Lower lobe of right lung (tissue), 2 donors: ENCODE data around the gene DCP1A. TPM values are rescaled to one million over a fixed set of nuclear protein-coding genes. Genes with fewer than 3 reads are reported as not detected.
"Not testable (repeated sequence)": the region's sequence is repeated elsewhere in the genome, so short reads cannot be mapped to it uniquely, and the experiment has no call there.

Experiments used
- ATAC-seq, 2 donors: fragments of 200-7000 bp; cut with Tn5 transposase; one replicate each; pipeline ENCODE4 v1.9.1; 2020 to 2022; ENCODE audit warnings: mild to moderate bottlenecking in 2 of 2, moderate library complexity in 2 of 2
- DNase-seq: peaks from one replicate; pipeline ENCODE4 v3.0.0-alpha.2; 2020
- H3K27ac ChIP-seq: fragments of 200-600 bp; one replicate; pipeline ENCODE4 v1.8.0; 2022
- H3K27me3 ChIP-seq: fragments of 200-600 bp; one replicate; pipeline ENCODE4 v1.8.0; 2022; ENCODE audit warnings: low read depth
- H3K36me3 ChIP-seq: fragments of 200-600 bp; one replicate; pipeline ENCODE4 v1.8.0; 2022; ENCODE audit warnings: mild to moderate bottlenecking
- H3K4me1 ChIP-seq: fragments of 200-600 bp; one replicate; pipeline ENCODE4 v1.8.0; 2022
- H3K4me3 ChIP-seq: fragments of 200-600 bp; one replicate; pipeline ENCODE4 v1.8.0; 2022; ENCODE audit warnings: mild to moderate bottlenecking
- H3K9me3 ChIP-seq: fragments of 200-600 bp; one replicate; pipeline ENCODE4 v1.8.0; 2022
- intact Hi-C: fragments of 100-400 bp; cut with DNase I; formaldehyde crosslinking; loops from one replicate; pipeline ENCODE4 v1.11.0; 2022
- total RNA-seq: library from RNA; stranded (reverse); fragmentation: NEBNext Ultra II Directional; extraction: Animal tissue kit (Norgen Biotek cat#: 25700); gene quantifications from one replicate; pipeline ENCODE4 v1.2.1, GENCODE V29; 2021
- TF ChIP-seq, protein P1 (sequence below): fragments of 200-600 bp; IDR thresholded peaks from one replicate; pipeline ENCODE4 v1.8.0; 2022; ENCODE audit warnings: antibody characterized with exemption, mild to moderate bottlenecking
- donor health status: DM: no; HTN: yes; CAD: no; lungs with severe emphysema.

The DCP1A gene
- total RNA-seq, 1 donor from 2014 or later: 25.1 TPM

DNA sequence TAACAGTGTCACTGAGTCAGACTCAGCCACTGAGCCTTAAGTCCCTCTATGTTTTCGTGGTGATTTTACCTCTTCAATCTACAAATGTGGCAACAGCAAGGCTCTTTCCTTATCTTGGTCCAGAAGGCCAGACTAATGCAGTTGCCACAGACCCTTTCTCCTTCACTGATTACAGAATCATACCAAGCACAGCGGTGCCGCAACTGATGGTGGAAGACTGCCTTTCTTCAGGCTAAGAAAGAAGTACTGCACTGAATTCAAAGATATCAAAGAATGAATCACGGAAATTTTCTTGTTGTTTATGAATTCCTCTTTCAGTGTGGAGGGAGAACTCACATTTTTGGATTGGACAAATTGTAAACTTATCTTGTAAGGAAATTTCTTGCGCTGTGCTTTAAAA, 18.6 kb downstream of the DCP1A start:
- Histone ChIP-seq H3K9me3 (no peaks in the 10 kb centered on the region), H3K4me1 (no peaks in the 10 kb centered on the region), H3K36me3 (peaks cover 35% of the 10 kb centered on the region), H3K27me3 (no peaks in the 10 kb centered on the region), H3K27ac (no peak overlapping the region), H3K4me3 (no peak overlapping the region)
- intact Hi-C loops: no loop called here
- no peak for ATAC-seq
- no peak for DNase-seq
- TF ChIP-seq, protein P1, sequence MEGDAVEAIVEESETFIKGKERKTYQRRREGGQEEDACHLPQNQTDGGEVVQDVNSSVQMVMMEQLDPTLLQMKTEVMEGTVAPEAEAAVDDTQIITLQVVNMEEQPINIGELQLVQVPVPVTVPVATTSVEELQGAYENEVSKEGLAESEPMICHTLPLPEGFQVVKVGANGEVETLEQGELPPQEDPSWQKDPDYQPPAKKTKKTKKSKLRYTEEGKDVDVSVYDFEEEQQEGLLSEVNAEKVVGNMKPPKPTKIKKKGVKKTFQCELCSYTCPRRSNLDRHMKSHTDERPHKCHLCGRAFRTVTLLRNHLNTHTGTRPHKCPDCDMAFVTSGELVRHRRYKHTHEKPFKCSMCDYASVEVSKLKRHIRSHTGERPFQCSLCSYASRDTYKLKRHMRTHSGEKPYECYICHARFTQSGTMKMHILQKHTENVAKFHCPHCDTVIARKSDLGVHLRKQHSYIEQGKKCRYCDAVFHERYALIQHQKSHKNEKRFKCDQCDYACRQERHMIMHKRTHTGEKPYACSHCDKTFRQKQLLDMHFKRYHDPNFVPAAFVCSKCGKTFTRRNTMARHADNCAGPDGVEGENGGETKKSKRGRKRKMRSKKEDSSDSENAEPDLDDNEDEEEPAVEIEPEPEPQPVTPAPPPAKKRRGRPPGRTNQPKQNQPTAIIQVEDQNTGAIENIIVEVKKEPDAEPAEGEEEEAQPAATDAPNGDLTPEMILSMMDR: no peak

DNA sequence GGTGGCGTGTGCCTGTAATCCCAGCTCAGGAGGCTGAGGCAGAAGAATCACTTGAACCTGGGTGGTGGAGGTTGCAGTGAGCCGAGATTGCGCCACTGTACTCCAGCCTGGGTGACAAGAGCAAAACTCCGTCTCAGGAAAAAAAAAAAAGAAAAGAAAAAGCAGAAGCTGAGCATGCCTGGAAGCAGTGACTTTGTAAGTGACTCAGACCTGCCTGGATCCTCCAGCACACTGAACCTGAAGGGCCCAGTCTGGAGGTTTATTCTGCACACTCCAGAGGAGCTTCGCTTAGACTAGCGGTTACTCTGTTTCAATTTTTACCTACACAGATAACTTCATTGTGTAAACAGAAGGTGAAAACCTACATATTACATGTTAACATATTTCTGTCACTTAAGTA, 19.4 kb downstream of the DCP1A start:
- H3K27me3 ChIP-seq, H3K9me3 ChIP-seq, H3K4me3 ChIP-seq, H3K27ac ChIP-seq, H3K4me1 ChIP-seq, intact Hi-C loops, DNase-seq: not testable (repeated sequence)
- H3K36me3 ChIP-seq: peaks cover 27% of the 10 kb centered on the region
- peak; percentile 70 to 76 for ATAC-seq

DNA sequence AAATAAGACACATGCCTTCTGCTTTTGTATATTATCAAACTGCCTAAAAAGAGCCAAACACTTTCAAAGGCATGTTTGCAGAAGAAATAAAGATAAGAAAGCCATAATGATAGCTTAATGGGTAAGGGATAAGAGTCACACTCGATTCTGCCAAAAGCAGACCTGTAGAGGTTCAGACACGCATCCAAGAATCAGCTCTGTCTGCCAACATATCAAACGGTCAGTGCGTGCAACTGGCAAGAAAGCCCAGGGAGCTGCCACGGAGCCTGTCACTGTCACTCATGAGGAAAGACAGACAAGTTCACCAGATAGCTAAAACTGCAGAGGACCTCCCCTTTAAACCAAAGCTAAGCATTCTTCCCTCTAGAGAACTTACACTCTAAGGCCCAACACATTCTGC, 23.2 kb downstream of the DCP1A start:
- Histone ChIP-seq H3K36me3 (peaks cover 12% of the 10 kb centered on the region), H3K27me3 (no peaks in the 10 kb centered on the region), H3K4me3 (no peak overlapping the region), H3K9me3 (no peaks in the 10 kb centered on the region), H3K4me1 (peaks cover 8% of the 10 kb centered on the region), H3K27ac (no peak overlapping the region)
- ATAC-seq (no peak), DNase-seq (no peak)
- intact Hi-C loops: no loop called here
- TF ChIP-seq, protein P1: no peak

DNA sequence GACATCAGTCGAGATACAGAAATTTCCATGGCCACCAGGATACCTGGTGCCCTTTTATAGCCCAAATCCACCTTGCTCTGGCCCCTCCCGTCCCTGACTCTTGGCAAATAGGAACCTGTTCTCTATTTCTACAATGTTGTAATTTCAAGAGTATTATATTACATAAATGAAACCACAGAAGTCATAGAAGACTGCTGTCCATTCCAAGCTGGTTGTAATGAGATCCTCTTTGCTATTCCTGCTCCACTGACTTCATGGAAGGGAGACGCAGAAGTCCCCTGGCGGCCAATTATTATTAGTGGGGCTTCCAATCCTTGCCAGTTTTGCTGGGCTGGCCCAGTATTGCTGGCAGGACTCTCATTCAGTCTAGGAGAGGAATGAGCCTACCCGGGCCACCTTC, 26.6 kb downstream of the DCP1A start:
- Histone ChIP-seq H3K36me3 (peaks cover 39% of the 10 kb centered on the region), H3K4me3 (no peak overlapping the region), H3K27ac (no peak overlapping the region), H3K27me3 (no peaks in the 10 kb centered on the region), H3K4me1 (peaks cover 8% of the 10 kb centered on the region), H3K9me3 (no peaks in the 10 kb centered on the region)
- TF ChIP-seq, protein P1: no peak
- DNase-seq (no peak), ATAC-seq (peak; percentile 57 to 65)
- intact Hi-C loops: no loop called here

DNA sequence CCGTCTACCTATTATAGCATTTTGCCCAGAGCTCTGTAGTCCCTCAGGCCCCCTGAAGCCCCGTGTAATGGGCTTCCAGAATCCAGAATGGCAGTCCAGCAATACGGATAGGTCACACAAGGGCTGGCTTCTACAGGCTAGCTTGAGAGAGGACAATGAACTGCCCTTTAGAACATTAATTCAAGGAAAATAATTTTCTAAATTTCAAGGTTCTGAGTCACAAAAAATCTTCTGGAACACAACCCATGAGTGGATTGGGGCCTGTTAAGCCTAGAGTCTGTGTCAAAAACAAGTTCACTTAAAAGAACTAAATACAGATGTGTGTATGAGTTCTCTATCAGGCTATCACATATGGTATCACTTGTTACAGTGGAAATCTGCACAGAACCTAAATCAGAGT, 28.8 kb downstream of the DCP1A start:
- H3K4me1 ChIP-seq: peaks cover 8% of the 10 kb centered on the region
- TF ChIP-seq, protein P1: no peak
- H3K4me3 ChIP-seq: no peak overlapping the region
- H3K27me3 ChIP-seq: no peaks in the 10 kb centered on the region
- peaks cover 39% of the 10 kb centered on the region for H3K36me3 ChIP-seq
- intact Hi-C loops: no loop called here
- H3K27ac ChIP-seq: no peak overlapping the region
- no peaks in the 10 kb centered on the region for H3K9me3 ChIP-seq
- ATAC-seq (no peak), DNase-seq (no peak)

DNA sequence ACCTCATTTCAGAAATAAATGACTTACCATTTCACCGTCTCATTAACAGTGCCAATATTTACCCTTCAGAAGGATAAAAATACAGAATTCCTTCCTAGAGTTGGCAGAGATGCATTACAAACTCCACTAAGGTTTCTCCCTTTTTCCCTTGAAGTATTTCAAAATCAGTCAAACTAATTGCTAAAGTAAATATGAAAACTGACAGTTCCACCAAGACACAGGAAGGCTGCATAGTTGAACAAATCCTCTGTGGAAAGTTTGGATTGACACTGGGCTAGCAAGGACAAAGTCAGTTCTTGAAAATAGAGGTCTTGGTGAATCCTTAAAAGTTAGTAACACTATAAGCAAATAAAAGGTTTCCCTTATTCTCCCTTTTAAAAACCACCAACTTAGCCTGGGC, 34.5 kb downstream of the DCP1A start:
- Histone ChIP-seq H3K27me3 (no peaks in the 10 kb centered on the region), H3K4me1 (no peaks in the 10 kb centered on the region), H3K4me3 (no peak overlapping the region), H3K36me3 (peaks cover 68% of the 10 kb centered on the region), H3K9me3 (no peaks in the 10 kb centered on the region), H3K27ac (no peak overlapping the region)
- ATAC-seq (no peak), DNase-seq (no peak)
- intact Hi-C loops: no loop called here
- TF ChIP-seq, protein P1: no peak
